Right ventricle myocardium inferior (tissue), 1 donor: ENCODE measurements around the gene PLCE1. TPM values are rescaled to one million over a fixed set of nuclear protein-coding genes. Genes with fewer than 3 reads are reported as not detected.
"Not testable (repeated sequence)": the region's sequence is repeated elsewhere in the genome, so short reads cannot be mapped to it uniquely, and the experiment has no call there.

Experiments used
- ATAC-seq: fragments of 200-7000 bp; cut with Tn5 transposase; one replicate; pipeline ENCODE4 v1.9.1; 2020; ENCODE audit warnings: mild to moderate bottlenecking, moderate library complexity
- DNase-seq: peaks from one replicate; pipeline ENCODE4 v3.0.0; 2021; ENCODE audit errors: missing footprints
- intact Hi-C: fragments of 100-400 bp; cut with DNase I; formaldehyde crosslinking; loops from one replicate; pipeline ENCODE4 v1.11.0; 2022
- long read RNA-seq: library from polyadenylated mRNA; unstranded; transcript quantifications from one replicate; pipeline ENCODE4 v2.0.0, GENCODE V29; 2021
- total RNA-seq: library from RNA; stranded (reverse); fragmentation: NEBNext Ultra II Directional; extraction: Animal tissue kit (Norgen Biotek cat#: 25700); gene quantifications from one replicate; pipeline ENCODE4 v1.2.1, GENCODE V29; 2021
- donor health status: DM: no; HTN: yes; CAD: no; lungs with severe emphysema.

PLCE1 gene
- total RNA-seq, result 4.2 TPM
- long read RNA-seq, partial matches to known transcripts, result 0 of 1 reads
- long read RNA-seq, other reads (novel, unspliced or antisense), result 1 of 1 reads

DNA sequence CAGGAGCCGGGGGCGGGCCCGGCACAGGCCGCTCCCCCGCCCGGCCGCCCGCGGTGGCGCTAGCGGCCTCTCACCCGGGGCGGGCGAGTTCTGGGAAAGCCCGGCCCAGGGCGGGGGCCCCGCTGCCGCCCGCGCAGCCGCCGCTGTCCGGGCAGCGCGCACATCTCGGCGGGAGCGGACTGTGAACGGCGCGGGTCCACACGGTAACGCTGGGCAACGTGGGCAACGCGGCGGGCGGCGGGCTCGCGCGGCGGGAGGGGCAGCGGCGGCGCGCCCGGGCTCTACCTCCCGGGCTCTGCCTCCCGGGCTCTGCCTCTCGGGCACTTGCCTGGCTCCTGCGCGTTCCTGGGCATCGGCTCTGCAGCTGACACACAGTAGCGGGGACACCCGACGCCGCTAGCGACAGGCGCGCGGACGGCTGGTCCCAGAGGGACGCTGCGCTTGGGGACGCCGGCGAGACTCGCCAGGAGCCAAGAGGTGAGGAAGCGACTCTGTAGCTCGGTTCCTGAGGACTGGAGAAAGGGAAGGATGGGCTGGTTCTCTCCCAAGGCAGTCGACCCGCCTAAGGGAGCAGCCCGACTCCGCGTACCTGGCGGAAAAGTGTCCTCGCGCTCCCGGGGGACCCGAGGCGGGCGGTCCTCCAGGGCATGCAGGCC lies at the start of gene PLCE1:
Gene PLCE1, plus strand, starts transcription at position 150 of the 656 bp plus-strand sequence. CDS start 37,116 bp downstream, outside the sequence.
- intact Hi-C loops, result no loop called here
- DNase-seq, result no peak

DNA sequence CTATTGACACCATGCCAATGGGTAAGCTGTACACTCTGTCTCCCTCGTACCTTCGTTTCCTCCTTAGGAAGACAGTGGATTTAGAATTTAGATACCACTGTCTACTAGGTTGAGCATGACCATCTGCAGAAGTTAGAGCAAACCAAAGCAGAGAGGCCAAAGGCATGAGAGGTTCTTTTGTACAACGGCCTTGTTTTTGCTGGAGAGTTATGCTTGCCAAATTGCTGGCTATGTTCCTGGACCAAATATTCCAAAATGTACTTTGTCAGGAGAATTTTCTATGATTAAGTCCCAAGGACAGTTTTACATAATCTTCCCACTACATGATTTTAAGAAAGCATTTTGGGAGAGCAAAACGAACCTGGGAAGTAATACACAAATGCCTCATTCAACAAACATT lies 47.9 kb upstream of the PLCE1 start:
- DNase-seq (no peak), ATAC-seq (peak; percentile 67)
- intact Hi-C loops, result no loop called here

More for the DNA sequence above, at the start of gene PLCE1:
- ATAC-seq, result peak; percentile 82

DNA sequence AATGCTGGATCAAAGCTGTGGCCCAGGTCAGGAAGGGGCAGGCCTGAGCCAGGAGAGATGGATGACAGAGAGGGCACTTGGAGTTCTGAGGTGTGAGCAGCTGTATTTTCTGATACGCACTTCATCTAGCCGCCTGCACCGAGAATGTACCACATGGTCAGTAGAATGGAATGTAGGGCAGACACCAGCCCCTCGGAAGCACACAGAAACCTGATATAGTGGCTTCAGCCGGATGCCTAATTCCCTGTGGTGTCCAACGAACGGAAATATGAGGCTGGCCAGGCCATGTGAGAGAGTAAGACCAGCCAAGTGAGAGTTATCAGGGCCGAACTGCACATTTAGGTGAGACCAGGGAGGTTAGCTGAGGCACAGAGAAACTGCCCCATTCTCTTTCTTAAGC lies 46.7 kb upstream of the PLCE1 start:
- intact Hi-C loops, result no loop called here
- ATAC-seq, result peak; percentile 86
- DNase-seq, result no peak

DNA sequence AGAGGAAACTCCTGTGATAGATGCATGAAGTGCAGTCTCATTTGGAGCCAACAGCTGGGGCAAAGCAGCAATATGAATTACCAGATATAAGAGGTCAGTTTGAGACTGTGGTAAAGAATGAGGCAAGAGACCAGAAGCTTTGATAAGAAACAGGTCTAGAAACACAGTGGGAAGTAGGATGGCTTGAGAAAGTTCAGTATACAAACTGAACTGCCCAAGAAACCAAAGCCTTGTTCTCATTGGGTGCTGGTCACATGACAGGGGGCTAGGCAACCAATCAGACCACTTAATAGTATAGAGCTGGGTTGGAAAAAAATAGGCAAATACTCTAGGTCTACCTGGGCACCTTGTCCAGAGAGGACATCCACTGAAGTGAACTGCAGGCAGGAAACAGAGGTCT lies 46.2 kb upstream of the PLCE1 start:
- intact Hi-C loops, result no loop called here
- no peak for DNase-seq
- ATAC-seq, result no peak

DNA sequence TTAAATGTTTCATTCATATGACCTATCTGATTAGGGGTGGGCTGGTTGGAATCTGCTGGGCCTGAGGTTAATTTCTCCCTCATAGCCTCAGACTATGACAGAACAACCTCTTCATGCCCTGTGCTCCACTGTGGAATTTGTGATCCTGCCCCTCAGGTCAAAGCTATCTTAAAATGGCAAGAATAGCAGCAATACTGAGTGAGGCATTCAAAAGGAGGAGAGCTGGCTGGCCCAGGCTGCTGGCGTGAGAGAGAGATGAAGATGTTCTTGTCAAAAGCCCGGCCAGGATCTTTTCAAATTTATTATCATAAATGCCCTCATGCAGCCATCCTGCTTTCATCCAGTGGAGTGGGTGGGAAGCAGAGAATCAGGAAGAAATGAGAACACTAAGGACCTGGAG lies 41.8 kb upstream of the PLCE1 start:
- intact Hi-C loops, result no loop called here
- DNase-seq (no peak), ATAC-seq (no peak)

DNA sequence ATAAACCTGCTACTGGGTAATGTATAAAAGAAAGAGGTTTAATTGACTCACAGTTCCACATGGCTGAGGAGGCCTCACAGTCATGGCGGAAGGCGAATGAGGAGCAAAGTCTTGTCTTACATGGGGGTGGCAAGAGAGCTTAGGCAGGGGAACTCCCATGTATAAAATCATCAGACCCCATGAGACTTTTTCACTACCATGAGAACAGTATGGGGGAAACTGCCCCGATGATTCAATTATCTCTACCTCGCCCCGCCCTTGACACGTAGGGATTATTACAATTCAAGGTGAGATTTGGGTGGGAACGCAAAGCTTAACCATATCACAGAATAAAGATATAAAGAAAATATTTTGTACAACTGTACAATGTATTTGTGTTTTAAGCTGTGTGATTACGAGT lies 39.4 kb upstream of the PLCE1 start:
- ATAC-seq (no peak), DNase-seq (no peak)
- intact Hi-C loops, result no loop called here

DNA sequence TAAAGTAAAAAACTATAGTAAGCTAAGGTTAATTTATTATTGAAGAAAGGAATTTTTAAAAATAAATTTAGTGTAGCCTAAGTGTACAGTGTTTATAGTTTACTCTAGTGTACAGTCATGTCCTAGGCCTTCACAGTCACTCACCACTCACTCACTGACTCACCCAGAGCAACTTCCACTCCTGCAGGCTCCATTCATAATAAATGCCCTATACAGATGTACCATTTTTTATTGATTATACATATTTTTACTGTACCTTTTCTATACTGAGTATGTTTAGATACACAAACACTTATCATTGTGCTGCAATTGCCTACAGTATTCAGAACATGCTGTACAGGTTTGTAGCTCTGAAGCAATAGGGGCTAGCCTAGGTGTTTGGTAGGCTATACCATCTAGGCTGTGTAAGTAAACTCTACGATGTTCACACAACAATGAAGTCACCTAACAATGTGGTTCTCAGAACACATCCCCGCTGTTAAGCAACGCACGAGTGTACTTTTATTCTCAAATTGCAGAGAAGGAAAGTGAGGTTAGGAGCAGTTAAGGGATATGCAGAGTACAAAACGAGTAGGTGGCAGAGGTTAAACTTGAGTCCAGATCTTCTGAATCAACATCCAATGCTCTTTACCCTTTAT lies 38.9 kb upstream of the PLCE1 start:
- intact Hi-C loops, result no loop called here
- ATAC-seq (no peak), DNase-seq (no peak)

DNA sequence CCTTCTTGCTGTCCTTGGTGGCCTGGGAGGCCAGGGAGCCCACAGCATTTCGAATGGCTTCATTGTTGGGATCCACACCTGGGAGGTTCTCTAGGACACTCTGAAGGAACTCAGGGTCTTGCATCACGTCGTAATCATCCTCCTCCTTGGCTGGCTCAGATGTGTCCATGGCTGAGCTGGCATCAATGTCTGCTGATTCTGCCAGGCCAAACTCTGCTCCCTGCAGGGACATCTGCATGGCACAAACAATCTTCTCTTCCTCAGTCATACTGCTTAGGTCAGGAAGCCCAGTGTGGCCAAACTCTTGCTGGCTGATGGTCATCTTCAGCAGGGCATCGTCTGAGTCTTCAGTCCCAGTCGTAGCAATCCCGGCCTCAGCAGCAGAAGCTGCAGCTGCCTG lies 34.9 kb upstream of the PLCE1 start:
- no peak for DNase-seq
- intact Hi-C loops, result no loop called here
- no peak for ATAC-seq

DNA sequence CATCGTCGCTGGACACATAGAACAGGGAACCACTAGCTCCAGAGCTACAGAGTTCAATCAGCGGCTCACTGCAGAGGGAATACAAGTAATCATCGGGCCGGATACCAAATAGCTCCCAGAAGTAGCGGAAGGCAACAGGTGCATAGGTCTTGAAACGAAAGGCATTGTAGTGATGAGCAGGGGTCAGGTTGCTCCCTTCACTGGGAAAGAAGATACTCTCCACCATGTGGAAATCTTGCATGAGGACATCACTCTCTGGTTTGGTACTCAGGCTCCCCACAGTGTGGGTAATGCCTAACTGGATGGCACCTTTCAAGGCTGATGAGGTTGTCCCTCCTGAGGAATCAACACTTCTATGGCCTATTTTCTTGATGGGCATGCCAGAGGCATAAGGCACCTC lies 32.7 kb upstream of the PLCE1 start:
- intact Hi-C loops, ATAC-seq, DNase-seq: not testable (repeated sequence)

DNA sequence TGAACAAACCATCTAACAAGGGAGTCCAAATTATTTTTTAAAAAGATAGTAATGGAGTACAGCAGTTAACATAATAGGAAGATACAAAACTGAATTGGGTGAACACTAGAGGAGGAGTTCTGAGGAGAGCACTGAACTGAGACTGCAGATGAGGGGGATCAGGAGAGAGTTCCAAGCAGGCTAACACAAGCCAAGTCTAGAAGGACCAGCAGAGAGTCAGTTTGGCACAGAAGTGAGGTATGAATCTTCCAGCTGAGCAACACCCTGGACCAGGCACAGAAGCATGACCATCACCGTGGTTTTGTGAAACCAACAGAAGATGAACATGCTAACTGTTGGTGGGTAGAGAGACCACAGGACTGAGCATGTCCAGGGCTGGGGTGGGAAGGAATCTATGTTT lies 30.8 kb upstream of the PLCE1 start:
- ATAC-seq (peak; percentile 39), DNase-seq (no peak)
- intact Hi-C loops, result no loop called here

DNA sequence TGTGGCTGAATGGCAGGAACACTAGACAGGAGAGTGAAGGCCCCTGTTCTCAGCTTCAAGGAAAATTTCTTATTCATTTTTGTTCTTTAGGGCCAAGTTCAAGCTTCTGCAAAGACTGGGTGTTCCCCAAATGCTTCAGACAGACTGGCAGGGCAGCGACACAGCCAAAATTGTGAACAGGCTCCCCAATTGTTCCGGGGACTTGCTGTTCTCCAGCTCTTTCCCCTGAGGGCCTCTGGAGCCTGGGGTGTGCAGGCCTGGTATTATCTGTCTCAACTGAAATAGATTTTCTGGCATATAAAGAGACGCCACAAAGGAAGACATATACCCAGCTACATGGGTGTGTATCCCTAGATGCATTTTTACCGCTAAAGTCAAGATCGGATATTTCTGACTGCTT lies 30.3 kb upstream of the PLCE1 start:
- peak; percentile 23 for ATAC-seq
- no peak for DNase-seq
- intact Hi-C loops, result no loop called here

DNA sequence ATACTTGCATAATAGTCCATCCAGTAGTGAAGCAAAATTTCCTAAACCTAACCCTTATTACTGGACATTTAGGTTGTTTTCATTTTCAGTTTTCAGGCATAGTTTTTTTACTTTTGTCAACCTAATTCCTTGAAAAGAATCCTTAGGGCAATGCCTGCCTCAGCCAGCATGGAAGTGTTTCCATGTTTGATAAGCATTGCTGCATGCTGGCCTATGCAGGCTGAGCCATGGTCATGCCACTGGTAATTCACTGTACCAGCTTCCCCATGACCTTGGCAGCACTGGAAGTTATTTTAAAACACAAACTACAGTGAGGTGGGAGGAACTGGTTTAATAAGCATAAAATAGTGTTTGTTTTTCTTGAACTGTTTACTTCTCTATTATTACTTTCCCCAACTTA lies 27.8 kb upstream of the PLCE1 start:
- intact Hi-C loops, result no loop called here
- DNase-seq, result no peak
- no peak for ATAC-seq

DNA sequence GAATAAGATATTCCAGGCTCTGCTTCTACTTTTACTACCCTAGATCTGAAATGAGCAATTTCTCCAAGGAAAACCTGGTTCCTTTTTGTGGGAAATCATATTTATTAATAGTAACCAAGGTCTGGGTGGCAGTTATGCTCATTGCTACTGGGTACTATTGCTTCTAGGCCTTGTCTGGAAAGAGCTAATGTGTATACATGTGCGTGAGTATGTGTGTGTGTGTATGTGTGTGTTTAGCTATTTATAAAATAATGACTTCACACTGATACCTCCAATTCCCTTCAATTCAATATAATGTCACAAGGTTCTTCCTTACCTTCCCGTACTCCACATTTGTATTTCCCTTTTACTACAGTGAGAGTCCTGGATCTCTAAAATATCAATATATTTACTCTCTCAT lies 26.0 kb upstream of the PLCE1 start:
- DNase-seq (no peak), ATAC-seq (no peak)
- intact Hi-C loops, result no loop called here

DNA sequence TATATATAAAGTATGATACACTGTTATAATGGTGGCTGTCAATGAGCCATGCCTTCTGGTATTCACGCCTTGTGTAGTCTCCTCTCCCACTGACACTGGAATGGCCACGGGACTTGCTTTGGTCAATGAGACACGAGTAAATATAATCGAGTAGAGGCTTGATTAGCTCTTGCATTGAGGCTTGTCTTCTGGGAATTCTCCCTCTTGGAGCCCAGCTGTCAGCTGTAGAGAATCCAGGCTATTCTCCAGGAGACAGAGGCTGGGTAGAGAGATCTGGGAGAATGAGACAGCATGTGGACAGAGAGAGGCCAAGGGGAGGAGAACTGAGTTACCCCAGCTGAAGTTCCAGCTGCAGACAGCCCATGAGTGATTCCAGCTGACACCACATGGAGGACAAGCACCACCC lies 25.2 kb upstream of the PLCE1 start:
- ATAC-seq (peak; percentile 98), DNase-seq (no peak)
- intact Hi-C loops, result no loop called here

DNA sequence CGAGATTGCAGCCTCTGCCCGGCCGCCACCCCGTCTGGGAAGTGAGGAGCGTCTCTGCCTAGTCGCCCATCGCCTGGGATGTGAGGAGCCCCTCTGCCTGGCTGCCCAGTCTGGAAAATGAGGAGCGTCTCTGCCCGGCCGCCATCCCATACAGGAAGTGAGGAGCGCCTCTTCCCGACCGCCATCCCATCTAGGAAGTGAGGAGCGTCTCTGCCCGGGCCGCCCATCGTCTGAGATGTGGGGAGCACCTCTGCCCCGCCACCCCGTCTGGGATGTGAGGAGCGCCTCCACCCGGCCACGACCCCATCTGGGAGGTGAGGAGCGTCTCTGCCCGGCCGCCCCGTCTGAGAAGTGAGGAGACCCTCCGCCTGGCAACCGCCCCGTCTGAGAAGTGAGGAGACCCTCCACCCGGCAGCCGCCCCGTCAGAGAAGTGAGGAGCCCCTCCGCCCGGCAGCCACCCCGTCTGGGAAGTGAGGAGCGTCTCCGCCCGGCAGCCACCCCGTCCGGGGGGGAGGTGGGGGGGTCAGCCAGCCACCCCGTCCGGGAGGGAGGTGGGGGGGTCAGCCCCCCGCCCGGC lies 23.2 kb upstream of the PLCE1 start:
- intact Hi-C loops, result not testable (repeated sequence)

DNA sequence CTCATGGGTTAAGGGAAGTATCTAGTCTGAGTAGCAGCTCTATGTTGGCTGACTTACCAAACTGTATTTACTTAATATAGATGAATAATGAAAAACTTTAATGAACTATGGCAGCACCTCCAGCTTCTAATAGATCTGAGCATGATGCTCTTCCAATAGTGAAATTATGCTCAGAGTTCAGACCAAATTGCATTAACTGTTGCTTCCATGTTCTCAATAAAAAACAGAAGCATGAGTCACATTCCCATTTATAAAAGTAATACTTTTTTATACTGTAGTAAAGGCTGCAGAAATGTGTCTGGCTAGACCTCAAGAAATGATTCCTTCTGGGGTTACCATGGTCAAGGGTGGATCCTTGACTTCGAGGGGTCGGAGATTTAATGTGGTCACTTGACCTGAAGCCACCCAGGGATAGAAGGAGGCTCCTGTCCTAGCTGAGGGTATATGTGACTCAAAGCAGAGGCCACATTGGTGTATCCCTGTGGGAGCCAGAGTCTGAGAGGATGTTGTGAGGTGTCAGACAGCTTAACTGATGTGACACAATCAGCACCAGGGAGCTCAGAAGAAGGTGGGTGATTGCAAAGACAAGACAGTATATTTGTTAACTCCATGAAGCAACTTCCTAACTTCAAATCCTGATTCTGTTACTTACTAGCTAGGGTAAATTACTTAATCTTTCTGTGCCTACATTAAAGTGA lies 19.8 kb upstream of the PLCE1 start:
- intact Hi-C loops, result no loop called here
- DNase-seq, result no peak
- no peak for ATAC-seq

More for the DNA sequence above, 23.2 kb upstream of the PLCE1 start:
- not testable (repeated sequence) for ATAC-seq, DNase-seq

DNA sequence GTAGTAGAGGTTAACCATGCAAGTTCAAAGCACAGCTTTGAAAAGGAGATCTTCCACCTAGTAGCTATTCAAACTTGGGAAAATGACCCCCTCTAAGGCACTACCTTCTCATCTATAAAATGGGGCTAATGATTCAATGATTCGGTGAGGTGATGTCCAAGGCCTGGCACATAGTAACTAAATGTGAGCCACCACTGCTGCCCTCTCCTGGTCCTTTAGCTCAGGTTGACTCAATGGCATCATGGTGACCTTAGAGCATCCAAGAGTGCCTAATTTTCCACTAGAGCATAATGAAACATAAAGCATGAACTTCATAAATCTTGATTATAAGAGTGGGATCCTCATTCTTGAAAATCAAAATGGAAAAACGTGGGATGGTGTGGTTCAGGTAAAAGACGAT lies 16.3 kb upstream of the PLCE1 start:
- intact Hi-C loops, result no loop called here
- no peak for ATAC-seq
- DNase-seq, result no peak

DNA sequence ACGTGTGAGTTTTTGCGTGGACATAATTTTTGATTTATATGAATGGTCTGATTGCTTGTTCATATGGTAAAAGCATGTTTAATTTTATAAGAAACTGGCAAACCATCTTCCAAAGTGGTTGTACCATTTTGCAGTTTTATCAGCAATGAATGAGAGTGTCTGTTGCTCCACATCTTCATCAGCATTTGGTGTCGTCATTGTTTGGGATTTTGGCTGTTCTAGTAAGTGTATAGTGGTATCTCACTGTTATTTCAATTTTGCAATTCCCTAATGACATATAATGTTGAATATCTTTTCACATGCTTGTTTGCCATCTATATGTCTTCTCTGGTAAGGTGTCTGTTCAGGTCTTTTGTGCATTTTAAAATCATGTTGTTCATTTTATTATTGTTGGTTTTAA lies 13.2 kb upstream of the PLCE1 start:
- ATAC-seq, result no peak
- no peak for DNase-seq
- intact Hi-C loops, result no loop called here

DNA sequence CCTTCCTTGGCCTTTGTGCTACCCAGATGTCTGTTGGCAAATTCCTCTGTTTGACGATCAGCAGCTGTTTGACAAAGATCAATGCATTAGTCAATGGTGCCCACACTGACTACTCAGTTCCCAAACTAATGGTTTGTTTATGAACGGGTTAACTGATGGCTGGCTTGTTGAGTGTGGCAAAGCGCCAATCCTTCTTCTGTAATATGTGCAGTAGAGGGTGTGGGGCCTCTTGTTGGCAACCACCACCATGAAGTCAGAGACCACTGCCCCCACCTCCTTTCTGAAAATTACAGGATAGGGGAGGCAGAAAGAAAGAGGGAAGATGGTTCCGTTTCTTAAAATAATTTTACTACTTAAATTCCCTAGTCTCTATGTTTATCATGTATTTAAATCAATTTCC lies 2.6 kb upstream of the PLCE1 start:
- ATAC-seq (no peak), DNase-seq (no peak)
- intact Hi-C loops, result no loop called here
